HEK293 (cell line): ENCODE measurements around the gene SCTR.

Experiments used
- CTCF ChIP-seq: fragments of 450-650 bp; formaldehyde crosslinking; IDR thresholded peaks from 2 replicates; pipeline ENCODE4 v1.5.1; 2016; ENCODE audit warnings: missing biosample characterization, missing genetic modification characterization
- GLI4 ChIP-seq: fragments of 450-650 bp; formaldehyde crosslinking; IDR thresholded peaks from 2 replicates; pipeline ENCODE4 v1.5.1; 2016; ENCODE audit warnings: missing biosample characterization, missing genetic modification characterization
- SP2 ChIP-seq: fragments of 450-650 bp; formaldehyde crosslinking; IDR thresholded peaks from 2 replicates; pipeline ENCODE4 v1.5.1; 2016; ENCODE audit warnings: missing biosample characterization, missing genetic modification characterization
- ZBTB49 ChIP-seq: fragments of 450-650 bp; formaldehyde crosslinking; IDR thresholded peaks from 2 replicates; pipeline ENCODE4 v1.5.1; 2016; ENCODE audit warnings: missing biosample characterization, missing genetic modification characterization, low read depth
- ZNF121 ChIP-seq: fragments of 450-650 bp; formaldehyde crosslinking; IDR thresholded peaks from 2 replicates; pipeline ENCODE4 v1.5.1; 2016; ENCODE audit warnings: missing biosample characterization, missing genetic modification characterization
- ZNF174 ChIP-seq: fragments of 450-650 bp; formaldehyde crosslinking; IDR thresholded peaks from 2 replicates; pipeline ENCODE4 v1.5.0; 2017; ENCODE audit warnings: missing biosample characterization, mild to moderate bottlenecking, missing genetic modification characterization
- ZNF626 ChIP-seq: fragments of 450-650 bp; sonication (Bioruptor Pico); formaldehyde crosslinking; IDR thresholded peaks from 2 replicates; pipeline ENCODE4 v1.5.1; 2018; ENCODE audit warnings: missing biosample characterization, missing genetic modification characterization, inconsistent platforms

- no peak for TF ChIP-seq ZNF174 (tag by site-specific recombination)
- TF ChIP-seq ZNF121 (tag by site-specific recombination): no peak
- no peak for TF ChIP-seq ZNF626 (tag by site-specific recombination)
- no peak for TF ChIP-seq SP2 (tag by site-specific recombination)
- TF ChIP-seq CTCF: no peak
- no peak for TF ChIP-seq GLI4 (tag by site-specific recombination)
- no peak for TF ChIP-seq ZBTB49 (tag by site-specific recombination)
Measured at GRCh38 chr2:119461811-119462210, 62.5 kb downstream of the SCTR start.
